GM12878 (cell line): ENCODE results near the gene RBMS1. TPM values are rescaled to one million over a fixed set of nuclear protein-coding genes. Genes with fewer than 3 reads are reported as not detected.

Source experiments
- ATAC-seq: fragments of 200-7000 bp; cut with Tn5 transposase; 3 replicates; pipeline ENCODE4 v1.9.1; 2020; ENCODE audit warnings: mild to moderate bottlenecking, moderate library complexity
- BruUV-seq: library from RNA; stranded (reverse); fragments of 400-500 nt; replicated peaks from 2 replicates; lab custom pipeline; 2021; lab: Mats Ljungman, UMichigan
- CTCF ChIA-PET: fragments of 300-600 bp; sonication (Branson Sonifier 250); formaldehyde crosslinking; extraction: SDS; loops from one replicate; lab custom pipeline; 2021; ENCODE audit warnings: inconsistent platforms; lab: Yijun Ruan, JAX
- POLR2A ChIA-PET: fragments of 350-600 bp; formaldehyde crosslinking; extraction: SDS; loops from one replicate; lab custom pipeline; 2021; ENCODE audit warnings: inconsistent platforms; lab: Charles Lee
- RAD21 ChIA-PET: fragments of 300-600 bp; sonication (Branson Sonifier 250); formaldehyde crosslinking; loops from one replicate; lab custom pipeline; 2023; ENCODE audit warnings: antibody characterized with exemption; ENCODE audit not compliant: unreplicated experiment; lab: Charles Lee
- SMC1A ChIA-PET: fragments of 300-600 bp; sonication (Branson Sonifier 250); formaldehyde crosslinking; loops from one replicate; lab custom pipeline; 2023; ENCODE audit not compliant: unreplicated experiment, uncharacterized antibody; lab: Charles Lee
- DNase-seq: peaks from one replicate; pipeline ENCODE4 v3.0.0-alpha.2; 2011; ENCODE audit warnings: low read depth, low spot score
- FAIRE-seq: peaks from 3 replicates; lab custom pipeline; 2011; peaks lifted over from hg19 to GRCh38; lab: Jason Lieb, UNC
- H2AFZ ChIP-seq: 2 replicates; pipeline ENCODE4 v1.6.0; 2011; ENCODE audit warnings: low read depth, low read length, control low read depth; ENCODE audit not compliant: control insufficient read depth
- H3K27ac ChIP-seq: 2 replicates; pipeline ENCODE4 v1.5.1; 2011; ENCODE audit warnings: control low read depth; ENCODE audit not compliant: control insufficient read depth, insufficient read depth
- H3K27me3 ChIP-seq, 2 experiments: replicated peaks in 1 of 2; 2 replicates each; pipeline versions ENCODE4 v1.6.0 to v1.6.1; 2011; ENCODE audit warnings: low read length in 1 of 2; ENCODE audit not compliant: control insufficient read depth in 2 of 2, insufficient read depth in 2 of 2
- H3K36me3 ChIP-seq, 2 experiments: 2 replicates each; pipeline ENCODE4 v1.5.1; 2011; ENCODE audit warnings: low read length in 1 of 2; ENCODE audit not compliant: control insufficient read depth in 2 of 2, insufficient read depth in 2 of 2
- H3K4me1 ChIP-seq: 2 replicates; pipeline ENCODE4 v1.6.1; 2011; ENCODE audit warnings: mild to moderate bottlenecking, low read length, moderate library complexity, mixed read lengths; ENCODE audit not compliant: control insufficient read depth, insufficient read depth
- H3K4me2 ChIP-seq: 2 replicates; pipeline ENCODE4 v1.6.0; 2011; ENCODE audit warnings: control low read depth; ENCODE audit not compliant: control insufficient read depth, insufficient read depth
- H3K4me3 ChIP-seq: fragments of 200-600 bp; sonication (generic); 2 replicates; pipeline ENCODE4 v1.5.1; 2016
- H3K79me2 ChIP-seq: 2 replicates; pipeline ENCODE4 v1.6.0; 2011; ENCODE audit warnings: low read length; ENCODE audit not compliant: control insufficient read depth, insufficient read depth
- H3K9ac ChIP-seq: 2 replicates; pipeline ENCODE4 v1.8.0; 2011; ENCODE audit warnings: low read length, control low read depth, mixed read lengths; ENCODE audit not compliant: control insufficient read depth, insufficient read depth
- H3K9me3 ChIP-seq: replicated peaks from 3 replicates; pipeline ENCODE4 v1.5.1; 2011; ENCODE audit warnings: mild to moderate bottlenecking, low read length; ENCODE audit not compliant: control insufficient read depth, insufficient read depth
- H4K20me1 ChIP-seq: 2 replicates; pipeline ENCODE4 v1.6.0; 2011; ENCODE audit not compliant: control insufficient read depth, insufficient read depth
- BACH1 ChIP-seq: fragments of 450-650 bp; IDR thresholded peaks from 2 replicates; pipeline ENCODE4 v1.6.1; 2017; ENCODE audit warnings: mild to moderate bottlenecking, borderline replicate concordance
- BCLAF1 ChIP-seq: fragments of 450-650 bp; IDR thresholded peaks from 2 replicates; pipeline ENCODE4 v1.6.1; 2017; ENCODE audit warnings: antibody characterized with exemption, mild to moderate bottlenecking, moderate library complexity
- CEBPB ChIP-seq, 2 experiments: fragments of 150-350 bp in 1 of 2; IDR thresholded peaks; 2 replicates each; pipeline ENCODE4 v1.6.1; 2012 to 2014; ENCODE audit warnings: low read depth in 2 of 2, low read length in 2 of 2, borderline replicate concordance in 1 of 2, inconsistent platforms in 1 of 2
- CEBPZ ChIP-seq: fragments of 150-350 bp; IDR thresholded peaks from 2 replicates; pipeline ENCODE4 v1.6.1; 2016; ENCODE audit warnings: low read depth, low read length
- CTCF ChIP-seq, 3 experiments: IDR thresholded peaks in 2 of 3; conservative IDR thresholded peaks in 1 of 3; 2 replicates each; pipeline ENCODE4 v1.5.1; 2011; ENCODE audit warnings: low read depth in 3 of 3, low read length in 3 of 3, mild to moderate bottlenecking in 3 of 3, control low read depth in 2 of 3, moderate library complexity in 2 of 3, inconsistent platforms in 1 of 3, mixed read lengths in 1 of 3; ENCODE audit not compliant: control insufficient read depth in 2 of 3, insufficient read depth in 1 of 3; ENCODE audit errors: extremely low read depth in 1 of 3
- ETV6 ChIP-seq, 2 experiments: fragments of 450-650 bp in 1 of 2; IDR thresholded peaks in 1 of 2; conservative IDR thresholded peaks in 1 of 2; 2 replicates each; pipeline ENCODE4 v1.6.1; 2014; ENCODE audit warnings: antibody characterized with exemption in 1 of 2, borderline replicate concordance in 1 of 2, low read depth in 1 of 2, mild to moderate bottlenecking in 1 of 2, moderate library complexity in 1 of 2
- EZH2 ChIP-seq: IDR thresholded peaks from 2 replicates; pipeline ENCODE4 v1.6.1; 2012; ENCODE audit warnings: low read depth, mild to moderate bottlenecking, control low read depth, inconsistent platforms, low read length, borderline replicate concordance; ENCODE audit not compliant: control insufficient read depth
- GABPA ChIP-seq: IDR thresholded peaks from 2 replicates; pipeline ENCODE4 v1.6.1; 2014; ENCODE audit warnings: antibody characterized with exemption, low read depth, mild to moderate bottlenecking, inconsistent platforms
- HDAC6 ChIP-seq: fragments of 200-600 bp; sonication (generic); IDR thresholded peaks from one replicate; pipeline ENCODE4 v1.8.0; 2017; ENCODE audit warnings: antibody characterized with exemption; ENCODE audit not compliant: unreplicated experiment
- HDGF ChIP-seq: fragments of 450-650 bp; IDR thresholded peaks from 2 replicates; pipeline ENCODE4 v1.6.1; 2016; ENCODE audit warnings: antibody characterized with exemption
- IRF4 ChIP-seq: IDR thresholded peaks from 2 replicates; pipeline ENCODE4 v1.6.1; 2011; ENCODE audit warnings: low read depth, low read length
- MTA3 ChIP-seq: IDR thresholded peaks from 2 replicates; pipeline ENCODE4 v1.6.1; 2012; ENCODE audit warnings: low read length, inconsistent platforms, borderline replicate concordance
- NFXL1 ChIP-seq: fragments of 450-650 bp; IDR thresholded peaks from 2 replicates; pipeline ENCODE4 v1.6.1; 2017; ENCODE audit warnings: antibody characterized with exemption, mild to moderate bottlenecking, borderline replicate concordance
- POLR2A ChIP-seq: IDR thresholded peaks from 2 replicates; pipeline ENCODE4 v1.6.1; 2011; ENCODE audit warnings: low read depth, mild to moderate bottlenecking, low read length
- SMARCA5 ChIP-seq: fragments of 450-650 bp; IDR thresholded peaks from 2 replicates; pipeline ENCODE4 v1.6.1; 2017; ENCODE audit warnings: mild to moderate bottlenecking
- TARDBP ChIP-seq: IDR thresholded peaks from 2 replicates; pipeline ENCODE4 v1.6.1; 2016; ENCODE audit warnings: borderline replicate concordance
- TCF3 ChIP-seq: IDR thresholded peaks from 2 replicates; pipeline ENCODE4 v1.6.1; 2012; ENCODE audit warnings: low read depth, mild to moderate bottlenecking, low read length, borderline replicate concordance; ENCODE audit not compliant: insufficient read depth
- WGBS: methylation state at CpG from one replicate; pipeline ENCODE4 v1.1.6; 2016; ENCODE audit warnings: low lambda C conversion rate; ENCODE audit not compliant: insufficient replicate concordance, insufficient coverage; ENCODE audit errors: missing lambda C conversion rate; 5-methylcytosine and 5-hydroxymethylcytosine counted together
- in situ Hi-C: fragments of 300-500 bp; cut with MboI; formaldehyde crosslinking; loops from 9 replicates; pipeline ENCODE4 v1.14.3; 2018; ENCODE audit warnings: mixed read lengths
- intact Hi-C: fragments of 100-400 bp; cut with micrococcal nuclease; formaldehyde crosslinking; loops from one replicate; pipeline ENCODE4 v1.14.2; 2022; ENCODE audit not compliant: unreplicated experiment
- polyA plus RNA-seq, 11 experiments: library from polyadenylated mRNA; depleted of rRNA in 4 of 11; unstranded in 6 of 11; stranded (reverse) in 5 of 11; fragments of >200 nt; fragmentation: Nextera tagmentation in 4 of 11; fragmentation: Illumina TruSeq in 1 of 11; extraction: Ambion mirVana in 4 of 11; extraction: Trizol in 1 of 11; gene quantifications; 1 replicate in 1 of 11; 2 replicates in 10 of 11; pipeline versions ENCODE4 v1.2.1 to v1.2.3, GENCODE V29; 2011 to 2016; ENCODE audit warnings: inconsistent platforms in 2 of 11, missing spikeins in 2 of 11, low read depth in 1 of 11
- total RNA-seq, 4 experiments: library from RNA; depleted of rRNA in 3 of 4; stranded (reverse); fragments of >200 nt in 3 of 4; fragmentation: Illumina TruSeq in 1 of 4; extraction: Trizol in 1 of 4; gene quantifications; 2 replicates each; pipeline versions ENCODE4 v1.2.1 to v1.2.3, GENCODE V29; 2013 to 2021

Gene RBMS1
- total and polyA plus RNA-seq, 10 of the 15 experiments (the other 5 are each of a cell fraction or from before 2014, with no cell fraction given): 0.04 to 0.31 (median 0.17) TPM; not detected in 1

GRCh38 chr2:160432633-160433032 is 61.0 kb downstream of the RBMS1 start:
- CTCF ChIA-PET: interaction anchor here (0.7 to 1.9 kb wide), 3 partner anchors 13 to 537 kb away, joined by 3 to 5 read pairs (median 3); no protein-coding TSS in a partner anchor

More at GRCh38 chr2:160432633-160433032, 61.0 kb downstream of the RBMS1 start:
- SMC1A ChIA-PET: interaction anchor here (0.9 kb wide), 1 partner anchor 111 kb away, joined by 3 read pairs; no protein-coding TSS in a partner anchor
- H3K4me3 ChIP-seq: no peak overlapping the region
- H3K27ac ChIP-seq: no peak overlapping the region
- no peak overlapping the region for H3K4me2 ChIP-seq
- no peak overlapping the region for H2AFZ ChIP-seq
- no peaks in the 10 kb centered on the region for H3K79me2 ChIP-seq
- no peak overlapping the region for H3K9ac ChIP-seq
- no peaks in the 10 kb centered on the region; the same call in 1 of the 2 replicates for H3K4me1 ChIP-seq
- H4K20me1 ChIP-seq: no peaks in the 10 kb centered on the region
- intact Hi-C loops: loop anchor here (5.0 kb wide), 1 partner anchor 560 kb away; no protein-coding TSS in a partner anchor
- 18% methylated on average over 4 of the region's 4 CpGs for WGBS
- DNase-seq (no peak), ATAC-seq (no peak), FAIRE-seq (no peak)
- H3K9me3 ChIP-seq: no peaks in the 10 kb centered on the region; the same call in 2 of the 3 replicates
- POLR2A ChIA-PET: interaction anchor here (0.6 kb wide), 1 partner anchor 1346 kb away, joined by 3 read pairs; no protein-coding TSS in a partner anchor
- no peaks in the 10 kb centered on the region for H3K27me3 ChIP-seq
- in situ Hi-C loops: no loop called here
- TF ChIP-seq NFXL1: no peak
- no peak for TF ChIP-seq TARDBP
- no peak for TF ChIP-seq BACH1
- TF ChIP-seq EZH2: no peak
- TF ChIP-seq HDAC6: no peak
- no peak for TF ChIP-seq CEBPB (IDR thresholded peaks at IDR 0.05; ENCODE audit: borderline replicate concordance in 1 of 2, low read depth in 2 of 2, low read length in 2 of 2)
- no peak for TF ChIP-seq IRF4
- no peak for TF ChIP-seq MTA3
- TF ChIP-seq ETV6 (conservative IDR thresholded peaks at IDR 0.05 in 1 of 2, IDR thresholded peaks at IDR 0.05 in 1 of 2; ENCODE audit: borderline replicate concordance in 1 of 2, low read depth in 1 of 2): no peak
- no peak for TF ChIP-seq CEBPZ
- no peak for TF ChIP-seq TCF3
- no peak for TF ChIP-seq CTCF (IDR thresholded peaks at IDR 0.05 in 2 of 3, conservative IDR thresholded peaks at IDR 0.05 in 1 of 3; ENCODE audit: control insufficient read depth in 2 of 3, extremely low read depth in 1 of 3, insufficient read depth in 1 of 3, low read depth in 3 of 3, low read length in 3 of 3)
- no peak for TF ChIP-seq SMARCA5
- TF ChIP-seq HDGF: no peak
- TF ChIP-seq GABPA: no peak
- no peak for TF ChIP-seq POLR2A
- TF ChIP-seq BCLAF1: no peak
- RAD21 ChIA-PET: no interaction called here
- no peaks in the 10 kb centered on the region for H3K36me3 ChIP-seq
- no TSS peak for BruUV-seq
